ENCODE data around the gene ENTREP1.

GRCh38 chr9:69431777-69432176 lies 106.8 kb downstream of the ENTREP1 start:
- TF ChIP-seq POLR2A (IDR thresholded peaks at IDR 0.05) (no peak), CTCF (IDR thresholded peaks at IDR 0.05) (no peak), POLR2AphosphoS5 (IDR thresholded peaks at IDR 0.05) (no peak)
